ENCODE measurements around the gene NOD2. TPM values are rescaled to one million over a fixed set of nuclear protein-coding genes. Genes with fewer than 3 reads are reported as not detected.

Gene NOD2
- total RNA-seq, 1 donor from 2014 or later = 43.5 TPM

DNA sequence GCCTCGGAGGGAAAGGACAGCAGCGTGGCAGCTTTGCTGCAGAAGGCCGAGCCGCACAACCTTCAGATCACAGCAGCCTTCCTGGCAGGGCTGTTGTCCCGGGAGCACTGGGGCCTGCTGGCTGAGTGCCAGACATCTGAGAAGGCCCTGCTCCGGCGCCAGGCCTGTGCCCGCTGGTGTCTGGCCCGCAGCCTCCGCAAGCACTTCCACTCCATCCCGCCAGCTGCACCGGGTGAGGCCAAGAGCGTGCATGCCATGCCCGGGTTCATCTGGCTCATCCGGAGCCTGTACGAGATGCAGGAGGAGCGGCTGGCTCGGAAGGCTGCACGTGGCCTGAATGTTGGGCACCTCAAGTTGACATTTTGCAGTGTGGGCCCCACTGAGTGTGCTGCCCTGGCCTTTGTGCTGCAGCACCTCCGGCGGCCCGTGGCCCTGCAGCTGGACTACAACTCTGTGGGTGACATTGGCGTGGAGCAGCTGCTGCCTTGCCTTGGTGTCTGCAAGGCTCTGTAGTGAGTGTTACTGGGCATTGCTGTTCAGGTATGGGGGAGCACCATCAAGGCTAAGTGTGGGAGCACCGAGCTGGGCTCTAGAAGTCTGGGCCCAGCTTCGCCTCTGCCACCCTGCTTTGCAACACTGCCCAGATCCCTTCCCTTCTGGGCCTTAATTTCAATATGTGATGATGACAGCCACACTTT is 18.6 kb downstream of the NOD2 start:
- H3K4me1 ChIP-seq = peaks cover 4% of the 10 kb centered on the region
- no peak overlapping the region for H3K27ac ChIP-seq
- intact Hi-C loops (cut with DNase I) = no loop called here
- H3K36me3 ChIP-seq = no peaks in the 10 kb centered on the region
- H3K4me3 ChIP-seq = no peak overlapping the region
- H3K9me3 ChIP-seq = no peaks in the 10 kb centered on the region
- H3K27me3 ChIP-seq = no peaks in the 10 kb centered on the region
- no peak for DNase-seq (ENCODE audit: extremely low spot score in 2 of 2)
- TF ChIP-seq CTCF (IDR thresholded peaks at IDR 0.05) (no peak), POLR2A (IDR thresholded peaks at IDR 0.05) (no peak), POLR2AphosphoS5 (IDR thresholded peaks at IDR 0.05; ENCODE audit: insufficient read depth in 1 of 2, low read depth in 1 of 2) (no peak)

DNA sequence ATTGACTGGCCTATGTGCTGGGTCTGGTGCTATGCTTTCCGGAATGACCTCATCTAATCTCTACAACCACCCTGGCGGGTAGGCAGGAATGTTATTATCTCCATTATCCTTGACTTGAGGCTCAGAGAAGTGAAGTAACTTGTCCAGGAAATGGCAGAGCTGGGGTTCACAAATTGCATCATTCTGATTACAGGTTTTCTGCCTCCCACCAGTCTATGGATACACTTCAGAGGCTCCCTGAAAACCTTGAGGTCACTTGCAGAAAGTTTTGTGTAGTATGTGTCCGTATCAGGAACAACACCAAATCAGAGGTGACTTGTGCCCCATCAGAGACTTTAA is 19.1 kb downstream of the NOD2 start:
- intact Hi-C loops (cut with DNase I) = no loop called here
- Histone ChIP-seq H3K4me3 (no peak overlapping the region), H3K27me3 (no peaks in the 10 kb centered on the region), H3K36me3 (no peaks in the 10 kb centered on the region), H3K9me3 (no peaks in the 10 kb centered on the region), H3K4me1 (peaks cover 4% of the 10 kb centered on the region), H3K27ac (no peak overlapping the region)
- no peak for DNase-seq (ENCODE audit: extremely low spot score in 2 of 2)
- no peak for TF ChIP-seq POLR2A (IDR thresholded peaks at IDR 0.05)
- no peak for TF ChIP-seq CTCF (IDR thresholded peaks at IDR 0.05)
- no peak for TF ChIP-seq POLR2AphosphoS5 (IDR thresholded peaks at IDR 0.05; ENCODE audit: insufficient read depth in 1 of 2, low read depth in 1 of 2)

DNA sequence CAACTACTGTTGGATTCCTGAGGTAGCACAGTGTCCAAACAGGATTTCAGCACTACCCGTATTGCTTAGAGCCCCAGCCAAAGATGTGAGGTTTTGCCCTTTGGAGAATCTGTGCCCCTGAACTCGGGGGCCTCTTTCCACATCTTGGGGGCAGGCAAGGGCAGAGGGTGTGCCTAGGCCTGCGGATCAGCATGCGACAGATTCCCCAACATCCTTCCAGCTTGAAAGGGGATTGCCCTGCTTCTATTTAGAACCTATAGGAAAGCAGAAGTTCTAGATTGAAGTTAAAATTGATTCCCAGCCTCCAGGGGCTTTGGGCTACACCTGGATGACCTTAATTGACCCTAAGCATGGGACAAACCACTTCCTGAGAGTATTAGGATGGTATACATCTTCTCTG is 19.6 kb downstream of the NOD2 start:
- intact Hi-C loops (cut with DNase I) = no loop called here
- Histone ChIP-seq H3K27ac (no peak overlapping the region), H3K4me1 (peaks cover 5% of the 10 kb centered on the region), H3K27me3 (no peaks in the 10 kb centered on the region), H3K9me3 (no peaks in the 10 kb centered on the region), H3K4me3 (no peak overlapping the region), H3K36me3 (no peaks in the 10 kb centered on the region)
- DNase-seq (ENCODE audit: extremely low spot score in 2 of 2) = no peak
- no peak for TF ChIP-seq CTCF (IDR thresholded peaks at IDR 0.05)
- TF ChIP-seq POLR2AphosphoS5 (IDR thresholded peaks at IDR 0.05; ENCODE audit: insufficient read depth in 1 of 2, low read depth in 1 of 2) = no peak
- TF ChIP-seq POLR2A (IDR thresholded peaks at IDR 0.05) = no peak

DNA sequence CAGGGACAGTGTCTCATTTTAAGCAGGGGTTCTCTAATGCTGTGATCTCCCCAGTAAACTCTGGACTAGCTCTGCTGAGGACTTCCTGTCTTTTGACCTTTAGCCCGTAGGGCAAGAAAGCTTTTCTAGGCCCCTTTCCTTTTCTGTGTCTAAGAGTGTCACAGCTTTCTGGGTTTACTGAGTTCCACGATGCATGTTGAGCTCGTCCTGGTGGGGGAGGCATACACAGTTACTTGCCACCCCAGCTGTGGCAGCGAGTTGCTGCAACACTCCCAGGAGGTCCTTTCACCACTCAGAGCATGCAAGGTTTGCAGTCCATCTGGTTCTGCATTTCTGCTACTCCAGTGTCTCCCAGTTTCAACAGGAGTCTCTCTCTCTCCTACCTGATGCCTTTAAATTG is 23.7 kb downstream of the NOD2 start:
- Histone ChIP-seq H3K27ac (no peak overlapping the region), H3K36me3 (no peaks in the 10 kb centered on the region), H3K4me1 (peaks cover 24% of the 10 kb centered on the region), H3K4me3 (no peak overlapping the region), H3K9me3 (no peaks in the 10 kb centered on the region), H3K27me3 (no peaks in the 10 kb centered on the region)
- intact Hi-C loops (cut with DNase I) = no loop called here
- no peak for DNase-seq (ENCODE audit: extremely low spot score in 2 of 2)
- TF ChIP-seq POLR2A (IDR thresholded peaks at IDR 0.05) (no peak), POLR2AphosphoS5 (IDR thresholded peaks at IDR 0.05; ENCODE audit: insufficient read depth in 1 of 2, low read depth in 1 of 2) (no peak), CTCF (IDR thresholded peaks at IDR 0.05) (no peak)

- Histone ChIP-seq H3K4me3 (no peak overlapping the region), H3K27ac (no peak overlapping the region), H3K9me3 (no peaks in the 10 kb centered on the region), H3K27me3 (no peaks in the 10 kb centered on the region), H3K4me1 (peaks cover 24% of the 10 kb centered on the region), H3K36me3 (no peaks in the 10 kb centered on the region)
- DNase-seq (ENCODE audit: extremely low spot score in 2 of 2) = no peak
- intact Hi-C loops (cut with DNase I) = no loop called here
- TF ChIP-seq POLR2A (IDR thresholded peaks at IDR 0.05) (no peak), POLR2AphosphoS5 (IDR thresholded peaks at IDR 0.05; ENCODE audit: insufficient read depth in 1 of 2, low read depth in 1 of 2) (no peak), CTCF (IDR thresholded peaks at IDR 0.05) (no peak)
Observed at GRCh38 chr16:50717494-50717893, 24.1 kb downstream of the NOD2 start.
